Tibial artery (tissue), 4 donors: ENCODE data around the gene PATZ1.
"Not testable (repeated sequence)": the region's sequence is repeated elsewhere in the genome, so short reads cannot be mapped to it uniquely, and the experiment has no call there.

Experiments
- DNase-seq, 2 donors: peaks; one replicate each; pipeline ENCODE4 v3.0.0-alpha.2; 2019
- H3K27ac ChIP-seq, 2 donors: fragments of 200-600 bp; sonication (generic) in 1 of 2; 1 replicate in 1 of 2; 2 replicates in 1 of 2; pipeline ENCODE4 v1.5.1; 2018 to 2019; ENCODE audit warnings: mild to moderate bottlenecking in 1 of 2
- H3K27me3 ChIP-seq, 2 donors: fragments of 200-600 bp; sonication (generic) in 1 of 2; one replicate each; pipeline versions ENCODE4 v1.5.1 to v1.6.0; 2016 to 2019
- H3K36me3 ChIP-seq, 3 donors: fragments of 200-600 bp; sonication (generic) in 2 of 3; one replicate each; pipeline ENCODE4 v1.5.1; 2016 to 2019; ENCODE audit warnings: mild to moderate bottlenecking in 2 of 3
- H3K4me1 ChIP-seq, 4 donors: fragments of 200-600 bp; sonication (generic) in 2 of 4; 1 replicate in 3 of 4; 2 replicates in 1 of 4; pipeline ENCODE4 v1.5.1; 2016 to 2019
- H3K4me3 ChIP-seq, 2 donors: fragments of 200-600 bp; sonication (generic) in 1 of 2; 1 replicate in 1 of 2; 2 replicates in 1 of 2; pipeline ENCODE4 v1.5.1; 2018 to 2019; ENCODE audit warnings: mild to moderate bottlenecking in 2 of 2
- H3K9me3 ChIP-seq, 3 donors: fragments of 200-600 bp; sonication (generic) in 1 of 3; one replicate each; pipeline ENCODE4 v1.5.1; 2016 to 2019
- CTCF ChIP-seq, 2 experiments: fragments of 200-600 bp in 1 of 2; fragments of 450-650 bp in 1 of 2; IDR thresholded peaks; one replicate each; pipeline ENCODE4 v1.5.1; 2017 to 2019; ENCODE audit warnings: antibody characterized with exemption in 2 of 2, mild to moderate bottlenecking in 1 of 2, moderate library complexity in 1 of 2
- intact Hi-C: fragments of 100-400 bp; cut with DNase I; formaldehyde crosslinking; loops from one replicate; pipeline ENCODE4 v1.15.0; 2023; ENCODE audit warnings: low total_unique reads

Gene PATZ1

GRCh38 chr22:31346255-31346732 is at the start of gene PATZ1:
TSS of gene PATZ1 (minus strand) at chr22:31346346. CDS start at chr22:31345602, 744 bp downstream.
- peaks cover 0 to 19% (median 13%) of the 10 kb centered on the region in 3 donors for H3K36me3 ChIP-seq
- TF ChIP-seq CTCF (IDR thresholded peaks at IDR 0.05): no peak
- no peaks in the 10 kb centered on the region for H3K9me3 ChIP-seq
- DNase-seq: peak; percentile 78 to 85
- H3K4me1 ChIP-seq: peaks cover 0 to 49% (median 35%) of the 10 kb centered on the region in 4 donors
- peak within 1 kb of the TSS; percentile 81 to 85 for H3K27ac ChIP-seq
- peaks cover 0 to 1% of the 10 kb centered on the region in 2 donors for H3K27me3 ChIP-seq
- intact Hi-C loops: loop anchor here (5.0 to 10.0 kb wide), 2 partner anchors 51 kb away; partner anchors contain the start of genes DRG1 and PIK3IP1
- H3K4me3 ChIP-seq: peak within 1 kb of the TSS; percentile 75 to 87

- no peak for TF ChIP-seq CTCF (IDR thresholded peaks at IDR 0.05)
- Histone ChIP-seq H3K4me3 (no peak overlapping the region), H3K4me1 (peaks cover 0 to 5% (median 0%) of the 10 kb centered on the region in 4 donors), H3K36me3 (no peaks in the 10 kb centered on the region), H3K27ac (no peak overlapping the region), H3K9me3 (no peaks in the 10 kb centered on the region), H3K27me3 (no peaks in the 10 kb centered on the region)
- no peak for DNase-seq
- intact Hi-C loops: no loop called here
Measured at GRCh38 chr22:31394326-31394725, 48.2 kb upstream of the PATZ1 start.

GRCh38 chr22:31393893-31394292 is 47.7 kb upstream of the PATZ1 start:
- H3K9me3 ChIP-seq: no peaks in the 10 kb centered on the region
- H3K27me3 ChIP-seq: no peaks in the 10 kb centered on the region
- no peak for TF ChIP-seq CTCF (IDR thresholded peaks at IDR 0.05)
- DNase-seq: no peak
- no peak overlapping the region for H3K27ac ChIP-seq
- H3K36me3 ChIP-seq: no peaks in the 10 kb centered on the region
- H3K4me3 ChIP-seq: no peak overlapping the region
- peaks cover 0 to 4% (median 0%) of the 10 kb centered on the region in 4 donors for H3K4me1 ChIP-seq
- intact Hi-C loops: no loop called here

GRCh38 chr22:31378651-31379050 is 32.5 kb upstream of the PATZ1 start:
- H3K9me3 ChIP-seq, DNase-seq, H3K4me3 ChIP-seq, H3K27ac ChIP-seq, H3K27me3 ChIP-seq, H3K36me3 ChIP-seq, intact Hi-C loops, H3K4me1 ChIP-seq: not testable (repeated sequence)

GRCh38 chr22:31378123-31378522 is 32.0 kb upstream of the PATZ1 start:
- H3K27me3 ChIP-seq: no peaks in the 10 kb centered on the region
- H3K36me3 ChIP-seq: no peaks in the 10 kb centered on the region
- no peak overlapping the region for H3K4me3 ChIP-seq
- H3K9me3 ChIP-seq: no peaks in the 10 kb centered on the region
- TF ChIP-seq CTCF (IDR thresholded peaks at IDR 0.05): no peak
- no peak overlapping the region for H3K27ac ChIP-seq
- H3K4me1 ChIP-seq: peaks cover 0 to 7% (median 0%) of the 10 kb centered on the region in 4 donors
- intact Hi-C loops: no loop called here
- DNase-seq: no peak

- H3K9me3 ChIP-seq: no peaks in the 10 kb centered on the region
- no peak overlapping the region for H3K27ac ChIP-seq
- no peak for DNase-seq
- peaks cover 0 to 7% (median 0%) of the 10 kb centered on the region in 4 donors for H3K4me1 ChIP-seq
- no peaks in the 10 kb centered on the region for H3K27me3 ChIP-seq
- H3K36me3 ChIP-seq: no peaks in the 10 kb centered on the region
- intact Hi-C loops: no loop called here
- H3K4me3 ChIP-seq: no peak overlapping the region
- TF ChIP-seq CTCF (IDR thresholded peaks at IDR 0.05): no peak
Measured at GRCh38 chr22:31377612-31378011, 31.5 kb upstream of the PATZ1 start.
